ENCODE results near the gene SAMD11. TPM values are rescaled to one million over a fixed set of nuclear protein-coding genes. Genes with fewer than 3 reads are reported as not detected.

Gene SAMD11
- total and polyA plus RNA-seq, 2 of the 13 experiments (the other 11 are each of a cell fraction or from before 2014, with no cell fraction given), result 0.11 TPM; not detected in 1

DNA sequence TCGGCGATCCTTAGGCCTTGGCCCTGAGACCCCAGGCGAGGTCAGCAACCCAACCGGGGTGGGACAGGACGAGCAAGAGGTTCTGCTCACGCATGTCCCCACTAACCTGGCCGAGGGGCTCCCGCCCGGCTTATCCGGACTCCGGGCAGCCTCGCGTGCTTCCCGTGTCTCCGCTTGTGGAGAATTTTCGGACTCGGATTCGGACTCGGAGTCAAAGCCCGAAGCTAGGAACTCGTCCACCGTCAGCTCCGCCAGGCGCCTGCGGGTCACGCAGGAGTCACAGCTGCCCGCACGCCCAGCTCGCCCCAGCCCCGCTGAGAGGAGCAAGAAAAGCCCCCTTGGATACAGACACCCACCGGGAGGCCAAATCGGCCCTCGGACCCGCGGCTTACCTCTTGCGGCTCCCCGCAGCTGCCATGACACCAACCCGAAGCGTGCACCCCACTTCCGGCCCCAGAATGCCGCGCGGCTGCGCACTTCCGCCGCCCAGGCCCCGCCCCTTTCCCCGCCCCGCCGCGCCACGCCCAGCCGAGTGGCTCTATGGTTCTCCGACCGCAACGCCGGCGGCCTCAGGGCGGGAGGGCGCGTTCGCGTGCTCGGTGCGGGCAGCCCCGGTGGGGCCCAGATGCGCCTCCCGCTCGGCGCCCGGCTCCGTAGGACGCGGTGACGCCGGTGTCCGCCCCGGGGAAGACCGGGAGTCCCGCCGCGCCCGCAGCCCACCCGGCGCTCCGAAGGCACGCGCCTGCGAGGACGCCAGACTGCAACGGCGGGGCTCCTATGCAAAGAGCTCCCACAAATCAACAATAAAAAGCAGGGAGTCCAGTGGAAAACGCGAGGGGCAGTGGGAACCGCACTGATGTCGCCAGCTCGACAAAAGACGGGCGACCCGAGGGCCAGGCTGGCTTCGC, 35.4 kb downstream of the SAMD11 start, which contains the start of gene NOC2L (continued):
- TF ChIP-seq, protein P1, sequence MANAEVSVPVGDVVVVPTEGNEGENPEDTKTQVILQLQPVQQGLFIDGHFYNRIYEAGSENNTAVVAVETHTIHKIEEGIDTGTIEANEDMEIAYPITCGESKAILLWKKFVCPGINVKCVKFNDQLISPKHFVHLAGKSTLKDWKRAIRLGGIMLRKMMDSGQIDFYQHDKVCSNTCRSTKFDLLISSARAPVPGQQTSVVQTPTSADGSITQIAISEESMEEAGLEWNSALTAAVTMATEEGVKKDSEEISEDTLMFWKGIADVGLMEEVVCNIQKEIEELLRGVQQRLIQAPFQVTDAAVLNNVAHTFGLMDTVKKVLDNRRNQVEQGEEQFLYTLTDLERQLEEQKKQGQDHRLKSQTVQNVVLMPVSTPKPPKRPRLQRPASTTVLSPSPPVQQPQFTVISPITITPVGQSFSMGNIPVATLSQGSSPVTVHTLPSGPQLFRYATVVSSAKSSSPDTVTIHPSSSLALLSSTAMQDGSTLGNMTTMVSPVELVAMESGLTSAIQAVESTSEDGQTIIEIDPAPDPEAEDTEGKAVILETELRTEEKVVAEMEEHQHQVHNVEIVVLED (CRISPR knock-in tag; IDR thresholded peaks at IDR 0.05; ENCODE audit: borderline replicate concordance), result peak; percentile 80; the same call in 1 of the 2 replicates
- TF ChIP-seq ZNF264 (CRISPR knock-in tag; IDR thresholded peaks at IDR 0.05) (no peak), HOXA3 (CRISPR knock-in tag; IDR thresholded peaks at IDR 0.05) (peak; percentile 79), ZNF577 (CRISPR knock-in tag; IDR thresholded peaks at IDR 0.05; ENCODE audit: borderline replicate concordance, low read depth) (no peak), NR2F2 (IDR thresholded peaks at IDR 0.05; ENCODE audit: borderline replicate concordance, low read depth) (no peak), ZNF558 (CRISPR knock-in tag; IDR thresholded peaks at IDR 0.05; ENCODE audit: borderline replicate concordance) (peak; percentile 72; the same call in 1 of the 2 replicates), ZSCAN25 (CRISPR knock-in tag; IDR thresholded peaks at IDR 0.05) (no peak), ZNF335 (CRISPR knock-in tag; IDR thresholded peaks at IDR 0.05) (peak; percentile 34; the same call in 1 of the 2 replicates), ZNF143 (CRISPR knock-in tag; IDR thresholded peaks at IDR 0.05) (peak; percentile 90), CBFB (CRISPR knock-in tag; IDR thresholded peaks at IDR 0.05) (peak; percentile 48; the same call in 1 of the 2 replicates), NFKB2 (CRISPR knock-in tag; IDR thresholded peaks at IDR 0.05; ENCODE audit: borderline replicate concordance) (peak; percentile 81; the same call in 1 of the 2 replicates), ARNTL (CRISPR knock-in tag; IDR thresholded peaks at IDR 0.05) (no peak), KLF16 (CRISPR knock-in tag; IDR thresholded peaks at IDR 0.05) (0 out of 4 replicates have a peak, but pooled peaks of 1 of the 2 experiments have one; percentile 58), KMT2B (CRISPR knock-in tag; IDR thresholded peaks at IDR 0.05) (0 out of 2 replicates have a peak, but pooled peaks have one; percentile 57), PHF21A (CRISPR knock-in tag; IDR thresholded peaks at IDR 0.05) (0 out of 2 replicates have a peak, but pooled peaks have one; percentile 15), ZFP36L1 (CRISPR knock-in tag; IDR thresholded peaks at IDR 0.05) (no peak), SRSF9 (IDR thresholded peaks at IDR 0.05; ENCODE audit: borderline replicate concordance, insufficient read depth, low read depth, low read length, poor library complexity, severe bottlenecking) (no peak), ASH2L (IDR thresholded peaks at IDR 0.05; ENCODE audit: insufficient read length, low read depth, low read length) (peak; percentile 84), HOXA9 (CRISPR knock-in tag; IDR thresholded peaks at IDR 0.05; ENCODE audit: borderline replicate concordance) (0 out of 2 replicates have a peak, but pooled peaks have one; percentile 35)
- TF ChIP-seq, protein P2, sequence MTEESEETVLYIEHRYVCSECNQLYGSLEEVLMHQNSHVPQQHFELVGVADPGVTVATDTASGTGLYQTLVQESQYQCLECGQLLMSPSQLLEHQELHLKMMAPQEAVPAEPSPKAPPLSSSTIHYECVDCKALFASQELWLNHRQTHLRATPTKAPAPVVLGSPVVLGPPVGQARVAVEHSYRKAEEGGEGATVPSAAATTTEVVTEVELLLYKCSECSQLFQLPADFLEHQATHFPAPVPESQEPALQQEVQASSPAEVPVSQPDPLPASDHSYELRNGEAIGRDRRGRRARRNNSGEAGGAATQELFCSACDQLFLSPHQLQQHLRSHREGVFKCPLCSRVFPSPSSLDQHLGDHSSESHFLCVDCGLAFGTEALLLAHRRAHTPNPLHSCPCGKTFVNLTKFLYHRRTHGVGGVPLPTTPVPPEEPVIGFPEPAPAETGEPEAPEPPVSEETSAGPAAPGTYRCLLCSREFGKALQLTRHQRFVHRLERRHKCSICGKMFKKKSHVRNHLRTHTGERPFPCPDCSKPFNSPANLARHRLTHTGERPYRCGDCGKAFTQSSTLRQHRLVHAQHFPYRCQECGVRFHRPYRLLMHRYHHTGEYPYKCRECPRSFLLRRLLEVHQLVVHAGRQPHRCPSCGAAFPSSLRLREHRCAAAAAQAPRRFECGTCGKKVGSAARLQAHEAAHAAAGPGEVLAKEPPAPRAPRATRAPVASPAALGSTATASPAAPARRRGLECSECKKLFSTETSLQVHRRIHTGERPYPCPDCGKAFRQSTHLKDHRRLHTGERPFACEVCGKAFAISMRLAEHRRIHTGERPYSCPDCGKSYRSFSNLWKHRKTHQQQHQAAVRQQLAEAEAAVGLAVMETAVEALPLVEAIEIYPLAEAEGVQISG (CRISPR knock-in tag; IDR thresholded peaks at IDR 0.05), result peak; percentile 89
- TF ChIP-seq, protein P3, sequence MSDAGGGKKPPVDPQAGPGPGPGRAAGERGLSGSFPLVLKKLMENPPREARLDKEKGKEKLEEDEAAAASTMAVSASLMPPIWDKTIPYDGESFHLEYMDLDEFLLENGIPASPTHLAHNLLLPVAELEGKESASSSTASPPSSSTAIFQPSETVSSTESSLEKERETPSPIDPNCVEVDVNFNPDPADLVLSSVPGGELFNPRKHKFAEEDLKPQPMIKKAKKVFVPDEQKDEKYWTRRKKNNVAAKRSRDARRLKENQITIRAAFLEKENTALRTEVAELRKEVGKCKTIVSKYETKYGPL (CRISPR knock-in tag; IDR thresholded peaks at IDR 0.05), result 0 out of 2 replicates have a peak, but pooled peaks have one; percentile 25
- TF ChIP-seq, protein P4, sequence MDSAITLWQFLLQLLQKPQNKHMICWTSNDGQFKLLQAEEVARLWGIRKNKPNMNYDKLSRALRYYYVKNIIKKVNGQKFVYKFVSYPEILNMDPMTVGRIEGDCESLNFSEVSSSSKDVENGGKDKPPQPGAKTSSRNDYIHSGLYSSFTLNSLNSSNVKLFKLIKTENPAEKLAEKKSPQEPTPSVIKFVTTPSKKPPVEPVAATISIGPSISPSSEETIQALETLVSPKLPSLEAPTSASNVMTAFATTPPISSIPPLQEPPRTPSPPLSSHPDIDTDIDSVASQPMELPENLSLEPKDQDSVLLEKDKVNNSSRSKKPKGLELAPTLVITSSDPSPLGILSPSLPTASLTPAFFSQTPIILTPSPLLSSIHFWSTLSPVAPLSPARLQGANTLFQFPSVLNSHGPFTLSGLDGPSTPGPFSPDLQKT (CRISPR knock-in tag; IDR thresholded peaks at IDR 0.05; ENCODE audit: borderline replicate concordance), result 0 out of 2 replicates have a peak, but pooled peaks have one; percentile 51

Data from HepG2 (cell line).